Lung (tissue), 12 donors: ENCODE measurements around the gene RSPH1. TPM values are rescaled to one million over a fixed set of nuclear protein-coding genes. Genes with fewer than 3 reads are reported as not detected.

Experiments
- ATAC-seq: fragments of 200-7000 bp; cut with Tn5 transposase; one replicate; pipeline ENCODE4 v1.9.1; 2020; ENCODE audit warnings: moderate number of reproducible peaks; ENCODE audit not compliant: insufficient read depth, low FRiP score
- DNase-seq, 3 donors: peaks; one replicate each; pipeline ENCODE4 v3.0.0-alpha.2; 2013 to 2017
- H3K27ac ChIP-seq, 2 donors: one replicate each; pipeline ENCODE4 v1.5.1; 2013; ENCODE audit warnings: mild to moderate bottlenecking in 2 of 2, moderate library complexity in 2 of 2, control low read depth in 1 of 2, inconsistent platforms in 1 of 2, low read depth in 1 of 2, low read length in 1 of 2
- H3K27me3 ChIP-seq, 3 donors: one replicate each; pipeline ENCODE4 v1.5.1; 2013; ENCODE audit warnings: low read length in 2 of 3; ENCODE audit not compliant: control insufficient read depth in 3 of 3, insufficient read depth in 3 of 3
- H3K36me3 ChIP-seq, 4 donors: one replicate each; pipeline ENCODE4 v1.5.1; 2013; ENCODE audit warnings: low read length in 4 of 4, mild to moderate bottlenecking in 1 of 4, moderate library complexity in 1 of 4; ENCODE audit not compliant: control insufficient read depth in 4 of 4, insufficient read depth in 4 of 4
- H3K4me1 ChIP-seq, 5 donors: one replicate each; pipeline ENCODE4 v1.5.1; 2013; ENCODE audit warnings: low read length in 5 of 5, mild to moderate bottlenecking in 2 of 5, moderate library complexity in 1 of 5; ENCODE audit not compliant: control insufficient read depth in 5 of 5, insufficient read depth in 5 of 5
- H3K4me3 ChIP-seq: one replicate; pipeline ENCODE4 v1.5.1; 2013; ENCODE audit warnings: mild to moderate bottlenecking, control low read depth, moderate library complexity
- H3K9ac ChIP-seq, 2 donors: one replicate each; pipeline ENCODE4 v1.5.1; 2013; ENCODE audit warnings: low read length in 2 of 2, control low read depth in 1 of 2; ENCODE audit not compliant: insufficient read depth in 1 of 2
- H3K9me3 ChIP-seq, 4 donors: one replicate each; pipeline ENCODE4 v1.5.1; 2013; ENCODE audit warnings: low read length in 3 of 4, mild to moderate bottlenecking in 1 of 4, moderate library complexity in 1 of 4; ENCODE audit not compliant: control insufficient read depth in 4 of 4, insufficient read depth in 3 of 4
- WGBS, 2 donors: extraction: QIAGEN DNeasy Blood & Tissue Kit; methylation state at CpG; one replicate each; pipeline ENCODE4 v1.1.7; 2013; 5-methylcytosine and 5-hydroxymethylcytosine counted together
- polyA plus RNA-seq, 2 donors: library from polyadenylated mRNA; stranded (reverse); fragments of 200-250 nt; gene quantifications; one replicate each; pipeline ENCODE4 v1.2.1, GENCODE V29; 2013
- total RNA-seq, 2 donors: library from RNA; depleted of rRNA in 1 of 2; stranded (reverse); fragments of >200 nt in 1 of 2; gene quantifications; one replicate each; pipeline ENCODE4 v1.2.1, GENCODE V29; 2014 to 2021
- TF ChIP-seq, protein P1 (sequence below): IDR thresholded peaks from 2 replicates; pipeline ENCODE4 v1.5.1; 2012; ENCODE audit warnings: mild to moderate bottlenecking; ENCODE audit errors: control extremely low read depth, extremely low read depth
- donor health status: control.
- donor health status: control.
- donor health status: Bipolar disorder and iron deficiency.
- donor health status: healthy.
- donor health status: DM: yes; HTN: yes; CAD: no.

RSPH1 gene
- total and polyA plus RNA-seq, 4 donors = 17.6 to 46.9 (median 27.7) TPM

DNA sequence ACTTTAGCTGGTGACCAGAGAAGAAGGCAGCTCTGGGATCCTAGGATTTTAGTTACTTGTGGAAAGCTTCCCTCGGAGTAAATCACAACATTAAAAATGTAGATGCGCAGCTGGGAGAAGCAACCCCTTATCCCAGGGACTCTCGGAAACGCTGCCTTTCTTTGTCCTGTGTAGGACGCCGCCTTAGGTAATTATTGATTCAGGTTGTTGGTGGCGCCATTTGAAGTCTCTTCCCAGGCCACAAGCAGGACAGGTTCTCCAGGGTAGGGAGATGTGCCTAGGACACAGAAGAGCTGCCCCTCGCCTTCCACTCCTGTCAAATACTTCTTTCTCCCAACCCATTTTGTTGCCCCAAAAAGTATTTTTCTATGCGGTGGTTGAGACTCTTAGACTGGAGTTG, 27.9 kb upstream of the RSPH1 start:
- no peaks in the 10 kb centered on the region for H3K27me3 ChIP-seq
- WGBS, 2 donors = 75 to 82% methylated on average over 9 of the region's 9 CpGs
- TF ChIP-seq, protein P1, sequence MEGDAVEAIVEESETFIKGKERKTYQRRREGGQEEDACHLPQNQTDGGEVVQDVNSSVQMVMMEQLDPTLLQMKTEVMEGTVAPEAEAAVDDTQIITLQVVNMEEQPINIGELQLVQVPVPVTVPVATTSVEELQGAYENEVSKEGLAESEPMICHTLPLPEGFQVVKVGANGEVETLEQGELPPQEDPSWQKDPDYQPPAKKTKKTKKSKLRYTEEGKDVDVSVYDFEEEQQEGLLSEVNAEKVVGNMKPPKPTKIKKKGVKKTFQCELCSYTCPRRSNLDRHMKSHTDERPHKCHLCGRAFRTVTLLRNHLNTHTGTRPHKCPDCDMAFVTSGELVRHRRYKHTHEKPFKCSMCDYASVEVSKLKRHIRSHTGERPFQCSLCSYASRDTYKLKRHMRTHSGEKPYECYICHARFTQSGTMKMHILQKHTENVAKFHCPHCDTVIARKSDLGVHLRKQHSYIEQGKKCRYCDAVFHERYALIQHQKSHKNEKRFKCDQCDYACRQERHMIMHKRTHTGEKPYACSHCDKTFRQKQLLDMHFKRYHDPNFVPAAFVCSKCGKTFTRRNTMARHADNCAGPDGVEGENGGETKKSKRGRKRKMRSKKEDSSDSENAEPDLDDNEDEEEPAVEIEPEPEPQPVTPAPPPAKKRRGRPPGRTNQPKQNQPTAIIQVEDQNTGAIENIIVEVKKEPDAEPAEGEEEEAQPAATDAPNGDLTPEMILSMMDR = no peak
- H3K9me3 ChIP-seq = no peaks in the 10 kb centered on the region
- peaks cover 4 to 41% (median 14%) of the 10 kb centered on the region in 5 donors for H3K4me1 ChIP-seq
- H3K27ac ChIP-seq = peak overlapping the region; percentile 38 to 89
- ATAC-seq = no peak
- DNase-seq = no peak
- H3K4me3 ChIP-seq = no peak overlapping the region
- peak overlapping the region; percentile 26 to 71 for H3K9ac ChIP-seq
- peaks cover 0 to 9% (median 3%) of the 10 kb centered on the region in 4 donors for H3K36me3 ChIP-seq

DNA sequence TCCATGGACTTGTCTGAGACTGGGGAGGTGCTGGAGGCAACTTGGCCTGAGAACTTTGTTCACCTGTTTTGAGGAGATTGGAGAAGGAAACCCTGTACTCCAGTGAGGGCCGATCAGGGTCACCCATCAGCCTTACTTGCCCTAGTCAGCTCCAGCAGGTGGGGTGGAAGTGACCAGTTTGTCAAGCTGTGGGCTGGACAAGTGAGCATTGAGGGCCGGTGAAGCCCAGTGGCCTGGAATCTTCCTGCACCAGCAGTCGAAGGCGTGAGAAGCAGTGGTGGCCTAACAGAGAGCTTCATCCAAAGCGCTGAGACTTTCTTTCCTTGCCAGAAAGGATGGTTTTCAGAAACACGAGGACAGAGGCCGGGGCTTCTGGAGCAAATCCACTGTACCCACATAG, 27.2 kb upstream of the RSPH1 start:
- no peaks in the 10 kb centered on the region for H3K27me3 ChIP-seq
- TF ChIP-seq, protein P1 = no peak
- no peak overlapping the region for H3K4me3 ChIP-seq
- peaks cover 4 to 41% (median 15%) of the 10 kb centered on the region in 5 donors for H3K4me1 ChIP-seq
- H3K27ac ChIP-seq = peak overlapping the region in 1 of 2 donors; percentile 62
- peaks cover 0 to 13% (median 7%) of the 10 kb centered on the region in 4 donors for H3K36me3 ChIP-seq
- H3K9me3 ChIP-seq = no peaks in the 10 kb centered on the region
- no peak overlapping the region for H3K9ac ChIP-seq
- ATAC-seq (no peak), DNase-seq (no peak)
- 96 to 97% methylated on average over 7 of the region's 7 CpGs for WGBS, 2 donors

DNA sequence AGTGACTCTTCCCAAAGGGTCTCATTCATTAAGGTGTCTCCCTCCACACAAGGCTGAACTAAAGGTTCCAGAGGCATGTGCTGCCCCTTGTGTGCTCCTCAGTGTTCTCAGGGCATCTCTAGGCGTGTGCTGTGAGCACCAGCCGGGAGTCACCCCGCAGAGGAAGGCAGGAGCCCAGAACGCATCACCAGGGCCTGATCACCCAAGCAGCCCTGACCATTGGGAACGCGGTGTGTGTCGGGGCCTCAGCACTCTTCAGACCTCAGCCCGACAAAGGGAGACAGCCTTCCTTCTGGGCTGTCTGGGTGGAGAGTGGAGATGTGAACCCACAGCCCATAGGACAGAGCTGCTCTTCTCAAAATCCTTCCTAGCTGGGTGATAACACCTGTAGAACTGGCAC, 26.7 kb upstream of the RSPH1 start:
- Histone ChIP-seq H3K27me3 (no peaks in the 10 kb centered on the region), H3K4me3 (no peak overlapping the region), H3K9ac (no peak overlapping the region), H3K36me3 (peaks cover 0 to 13% (median 8%) of the 10 kb centered on the region in 4 donors), H3K27ac (peak overlapping the region in 1 of 2 donors; percentile 52), H3K4me1 (peaks cover 4 to 38% (median 15%) of the 10 kb centered on the region in 5 donors), H3K9me3 (no peaks in the 10 kb centered on the region)
- no peak for DNase-seq
- ATAC-seq = no peak
- TF ChIP-seq, protein P1 = no peak
- WGBS, 2 donors = 97 to 98% methylated on average over 8 of the region's 8 CpGs

DNA sequence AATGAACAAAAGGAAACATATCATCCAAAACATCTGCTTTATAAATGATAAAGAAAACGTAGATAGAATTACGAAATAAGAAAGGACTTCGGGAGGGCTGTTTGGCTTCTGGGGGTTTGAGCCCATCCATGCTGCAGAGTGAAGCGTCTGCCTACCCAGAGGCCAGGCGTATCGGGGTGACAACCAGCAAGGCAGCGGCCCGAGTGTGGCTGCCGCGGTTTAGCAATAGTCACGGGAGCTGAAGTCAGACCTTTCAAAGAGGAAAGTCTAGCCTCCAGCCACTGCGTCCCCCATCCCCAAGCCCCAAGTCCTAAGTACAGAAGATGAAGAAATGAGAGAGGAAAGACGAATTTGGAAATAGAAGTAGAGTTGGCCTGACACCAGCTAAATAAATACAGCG, 26.2 kb upstream of the RSPH1 start:
- ATAC-seq (no peak), DNase-seq (no peak)
- 75 to 82% methylated on average over 14 of the region's 14 CpGs for WGBS, 2 donors
- H3K9ac ChIP-seq = no peak overlapping the region
- H3K27me3 ChIP-seq = no peaks in the 10 kb centered on the region
- peaks cover 0 to 13% (median 8%) of the 10 kb centered on the region in 4 donors for H3K36me3 ChIP-seq
- H3K9me3 ChIP-seq = no peaks in the 10 kb centered on the region
- H3K4me3 ChIP-seq = no peak overlapping the region
- H3K4me1 ChIP-seq = peaks cover 4 to 35% (median 11%) of the 10 kb centered on the region in 5 donors
- no peak overlapping the region for H3K27ac ChIP-seq
- TF ChIP-seq, protein P1 = no peak
